GM23248 (cell line): ENCODE data around the gene TMEM100. TPM values are rescaled to one million over a fixed set of nuclear protein-coding genes. Genes with fewer than 3 reads are reported as not detected.

ENCODE experiments used
- DNase-seq: peaks from one replicate; pipeline ENCODE4 v3.0.0-alpha.2; 2015
- H2AFZ ChIP-seq: fragments of 200-600 bp; sonication (generic); 2 replicates; pipeline ENCODE4 v1.6.1; 2016; ENCODE audit warnings: antibody characterized with exemption
- H3F3A ChIP-seq: fragments of 200-600 bp; sonication (generic); 2 replicates; pipeline ENCODE4 v1.6.1; 2016; ENCODE audit warnings: mild to moderate bottlenecking, antibody characterized with exemption, mixed run types; ENCODE audit not compliant: insufficient read depth
- H3K27ac ChIP-seq: fragments of 200-600 bp; sonication (generic); 2 replicates; pipeline ENCODE4 v1.5.1; 2016; ENCODE audit warnings: mild to moderate bottlenecking
- H3K27me3 ChIP-seq: fragments of 200-600 bp; sonication (generic); replicated peaks from 2 replicates; pipeline ENCODE4 v1.6.1; 2016; ENCODE audit warnings: mild to moderate bottlenecking; ENCODE audit not compliant: insufficient read depth
- H3K36me3 ChIP-seq: fragments of 200-600 bp; sonication (generic); 2 replicates; pipeline ENCODE4 v1.6.1; 2016; ENCODE audit warnings: low read depth, mild to moderate bottlenecking
- H3K4me1 ChIP-seq: fragments of 200-600 bp; sonication (generic); 2 replicates; pipeline ENCODE4 v1.6.1; 2016; ENCODE audit warnings: mild to moderate bottlenecking; ENCODE audit not compliant: insufficient read depth
- H3K4me2 ChIP-seq: fragments of 200-600 bp; sonication (generic); one replicate; pipeline ENCODE4 v1.6.1; 2016; ENCODE audit warnings: mild to moderate bottlenecking; ENCODE audit not compliant: unreplicated experiment
- H3K4me3 ChIP-seq: fragments of 200-600 bp; sonication (generic); 2 replicates; pipeline ENCODE4 v1.5.1; 2016; ENCODE audit warnings: mild to moderate bottlenecking
- H3K79me2 ChIP-seq: fragments of 200-600 bp; sonication (generic); 2 replicates; pipeline ENCODE4 v1.6.1; 2016; ENCODE audit warnings: mild to moderate bottlenecking; ENCODE audit not compliant: insufficient read depth
- H3K9ac ChIP-seq: fragments of 200-600 bp; sonication (generic); 2 replicates; pipeline ENCODE4 v1.6.1; 2016; ENCODE audit warnings: mild to moderate bottlenecking
- H3K9me2 ChIP-seq: fragments of 200-600 bp; sonication (generic); 2 replicates; pipeline ENCODE4 v1.6.1; 2016; ENCODE audit warnings: mixed run types, mild to moderate bottlenecking, moderate library complexity; ENCODE audit not compliant: insufficient read depth
- H3K9me3 ChIP-seq: fragments of 200-600 bp; sonication (generic); one replicate; pipeline ENCODE4 v1.6.1; 2017; ENCODE audit warnings: low read depth
- H4K20me1 ChIP-seq: fragments of 200-600 bp; sonication (generic); 2 replicates; pipeline ENCODE4 v1.6.0; 2016; ENCODE audit not compliant: insufficient read depth
- EZH2 ChIP-seq: fragments of 200-600 bp; sonication (generic); IDR thresholded peaks from 2 replicates; pipeline ENCODE4 v1.6.1; 2018; ENCODE audit warnings: antibody characterized with exemption, mild to moderate bottlenecking; ENCODE audit not compliant: insufficient read depth, poor library complexity, severe bottlenecking
- EZH2phosphoT487 ChIP-seq: fragments of 200-600 bp; sonication (generic); IDR thresholded peaks from 2 replicates; pipeline ENCODE4 v1.6.1; 2018; ENCODE audit warnings: antibody characterized with exemption, moderate library complexity, mild to moderate bottlenecking, low read depth; ENCODE audit not compliant: insufficient read depth
- WGBS, 2 experiments: methylation state at CpG; one replicate each; pipeline ENCODE4 v1.1.6; 2015 to 2017; ENCODE audit warnings: low lambda C conversion rate in 2 of 2, low coverage in 1 of 2; ENCODE audit errors: missing lambda C conversion rate in 2 of 2; 5-methylcytosine and 5-hydroxymethylcytosine counted together
- in situ Hi-C: fragments of 300-500 bp; cut with MboI; formaldehyde crosslinking; loops from 2 replicates; pipeline ENCODE4 v1.15.0; 2020
- polyA plus RNA-seq: library from polyadenylated mRNA; unstranded; fragments of >200 nt; fragmentation: Nextera tagmentation; extraction: Ambion mirVana; gene quantifications from 2 replicates; pipeline ENCODE4 v1.2.1, GENCODE V29; 2016
- total RNA-seq: library from RNA; depleted of rRNA; stranded (reverse); fragments of >200 nt; shearing (Covaris generic); gene quantifications from 2 replicates; pipeline ENCODE4 v1.2.3, GENCODE V29; 2014

TMEM100 gene
- total and polyA plus RNA-seq, 2 experiments from 2014 or later = 0.18 TPM; not detected in 1

DNA sequence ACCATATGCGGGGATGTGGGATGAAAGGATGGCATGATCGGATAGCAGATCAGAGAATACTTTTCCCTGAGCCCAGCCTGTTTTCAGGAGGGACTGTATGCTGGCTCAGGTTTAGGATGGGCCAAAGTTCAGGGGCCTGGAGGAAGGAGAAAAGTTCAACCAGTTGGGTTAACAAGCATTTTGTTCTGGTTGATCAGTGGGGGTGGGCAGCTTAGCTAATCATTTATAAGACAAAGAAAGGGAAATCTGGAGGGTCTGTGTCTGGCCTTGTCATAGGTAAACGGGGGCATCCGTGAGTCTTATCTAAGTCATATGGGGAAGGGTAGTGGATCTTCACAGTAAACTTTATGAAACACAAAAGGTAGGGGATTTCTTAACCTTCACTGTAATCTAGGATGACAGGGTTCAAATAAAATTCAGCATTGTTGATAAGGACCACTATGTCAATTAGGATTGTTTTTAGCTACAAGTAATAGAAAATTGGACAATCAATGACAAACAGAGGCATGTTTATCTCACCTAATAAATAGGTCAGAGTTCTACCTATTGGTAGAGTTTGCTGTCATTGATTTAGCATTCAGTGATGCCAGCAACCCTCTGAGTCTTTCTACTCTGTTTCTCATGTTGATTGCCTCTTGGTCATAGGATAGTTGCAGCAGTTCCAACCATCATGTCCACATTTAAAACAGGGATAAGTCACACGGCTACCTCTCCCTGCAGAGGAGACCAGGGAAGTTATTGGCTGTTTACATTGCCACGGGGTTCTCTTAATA, 39.6 kb upstream of the TMEM100 start:
- Histone ChIP-seq H3K9ac (no peak overlapping the region), H3K4me3 (no peak overlapping the region), H3K9me3 (no peaks in the 10 kb centered on the region), H3F3A (no peaks in the 10 kb centered on the region), H3K4me2 (no peak overlapping the region), H4K20me1 (no peaks in the 10 kb centered on the region; the same call in 1 of the 2 replicates), H3K4me1 (no peaks in the 10 kb centered on the region), H3K36me3 (no peaks in the 10 kb centered on the region), H3K27me3 (no peaks in the 10 kb centered on the region), H3K9me2 (no peaks in the 10 kb centered on the region), H2AFZ (no peak overlapping the region), H3K79me2 (peaks cover 87% of the 10 kb centered on the region), H3K27ac (no peak overlapping the region)
- no peak for TF ChIP-seq EZH2
- 90 to 93% methylated on average over 6 of the region's 6 CpGs for WGBS, 2 experiments
- DNase-seq = no peak
- in situ Hi-C loops = loop anchor here (10.0 kb wide), 1 partner anchor 237 kb away; no protein-coding TSS in a partner anchor

- no peak overlapping the region for H2AFZ ChIP-seq
- no peak overlapping the region for H3K4me3 ChIP-seq
- H3K9ac ChIP-seq = no peak overlapping the region
- no peaks in the 10 kb centered on the region for H3K27me3 ChIP-seq
- H4K20me1 ChIP-seq = no peaks in the 10 kb centered on the region
- WGBS, 2 experiments = 94 to 95% methylated on average over 3 of the region's 3 CpGs
- peaks cover 96% of the 10 kb centered on the region for H3K79me2 ChIP-seq
- H3K9me3 ChIP-seq = no peaks in the 10 kb centered on the region
- H3K27ac ChIP-seq = no peak overlapping the region
- no peaks in the 10 kb centered on the region for H3K9me2 ChIP-seq
- DNase-seq = no peak
- in situ Hi-C loops = loop anchor here (10.0 kb wide), 1 partner anchor 236 kb away; no protein-coding TSS in a partner anchor
- H3F3A ChIP-seq = no peaks in the 10 kb centered on the region
- no peak for TF ChIP-seq EZH2phosphoT487
- no peak for TF ChIP-seq EZH2
- no peaks in the 10 kb centered on the region for H3K36me3 ChIP-seq
- H3K4me1 ChIP-seq = no peaks in the 10 kb centered on the region
- H3K4me2 ChIP-seq = no peak overlapping the region
Observed at GRCh38 chr17:55760643-55761355, 38.1 kb upstream of the TMEM100 start.

DNA sequence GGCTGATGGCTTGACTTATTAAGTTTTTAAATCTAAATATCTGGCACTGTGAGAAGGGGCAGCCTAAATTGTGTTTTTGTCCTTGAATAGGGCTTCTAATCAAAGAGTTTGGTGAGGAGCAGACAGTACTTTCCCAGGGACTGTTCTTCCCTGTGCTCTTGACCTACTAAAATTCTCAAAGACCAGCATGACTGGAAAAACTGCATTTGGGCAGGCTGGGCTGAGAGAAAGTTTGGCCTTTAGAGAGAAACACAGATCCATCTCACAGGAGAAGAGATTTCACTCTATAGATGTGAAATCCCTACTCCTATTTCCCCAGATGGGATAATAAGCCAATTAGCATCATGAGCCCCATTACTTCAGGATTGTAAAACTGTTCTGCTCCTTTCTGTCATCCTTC, 35.5 kb upstream of the TMEM100 start:
- H3F3A ChIP-seq = no peaks in the 10 kb centered on the region
- no peak overlapping the region for H3K27ac ChIP-seq
- DNase-seq = no peak
- no peak overlapping the region for H3K9ac ChIP-seq
- H3K79me2 ChIP-seq = peaks cover 97% of the 10 kb centered on the region
- H3K9me3 ChIP-seq = no peaks in the 10 kb centered on the region
- in situ Hi-C loops = no loop called here
- no peak overlapping the region for H3K4me3 ChIP-seq
- H3K36me3 ChIP-seq = no peaks in the 10 kb centered on the region
- no peak overlapping the region for H3K4me2 ChIP-seq
- no peaks in the 10 kb centered on the region for H4K20me1 ChIP-seq
- H3K27me3 ChIP-seq = no peaks in the 10 kb centered on the region
- no peak overlapping the region for H2AFZ ChIP-seq
- no peak for TF ChIP-seq EZH2phosphoT487
- no peak for TF ChIP-seq EZH2
- no peaks in the 10 kb centered on the region for H3K9me2 ChIP-seq
- H3K4me1 ChIP-seq = no peaks in the 10 kb centered on the region

DNA sequence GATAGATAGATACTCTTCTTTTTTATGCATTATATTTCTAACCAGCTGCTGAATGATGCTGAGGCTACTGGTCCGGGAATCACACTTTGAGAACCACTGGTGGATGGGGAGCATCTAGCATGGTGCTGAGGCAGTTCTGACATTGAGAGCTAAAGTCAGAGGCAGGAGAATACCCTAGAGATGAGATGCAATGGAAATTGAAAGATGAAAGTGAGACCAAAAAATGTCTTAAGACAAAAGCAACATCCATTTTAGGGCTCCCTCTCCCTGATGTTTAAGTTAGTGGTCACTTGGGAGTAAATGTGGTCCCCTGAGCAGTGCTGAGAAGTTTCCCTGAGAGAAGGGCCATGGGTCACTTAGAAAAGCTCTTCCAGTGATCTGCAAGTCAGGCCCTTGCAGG, 35.0 kb upstream of the TMEM100 start:
- Histone ChIP-seq H4K20me1 (no peaks in the 10 kb centered on the region), H3K27me3 (no peaks in the 10 kb centered on the region), H3K4me3 (no peak overlapping the region), H2AFZ (no peak overlapping the region), H3K36me3 (no peaks in the 10 kb centered on the region), H3F3A (no peaks in the 10 kb centered on the region), H3K79me2 (peaks cover 97% of the 10 kb centered on the region), H3K27ac (no peak overlapping the region), H3K9me2 (no peaks in the 10 kb centered on the region), H3K4me2 (no peak overlapping the region), H3K9ac (no peak overlapping the region), H3K4me1 (no peaks in the 10 kb centered on the region), H3K9me3 (no peaks in the 10 kb centered on the region)
- TF ChIP-seq EZH2 (no peak), EZH2phosphoT487 (no peak)
- DNase-seq = no peak
- WGBS, 2 experiments = 98 to 100% methylated on average over 1 of the region's 1 CpG
- in situ Hi-C loops = no loop called here
